A549 (cell line): ENCODE measurements around the gene ESYT2. TPM values are rescaled to one million over a fixed set of nuclear protein-coding genes. Genes with fewer than 3 reads are reported as not detected.

ENCODE experiments used
- ATAC-seq, 2 experiments: fragments of 200-7000 bp in 1 of 2; fragments of >200 bp in 1 of 2; cut with Nextera tagmentation in 1 of 2; cut with Tn5 transposase in 1 of 2; 3 replicates each; pipeline versions ENCODE4 v1.8.0 to v1.9.1; 2018 to 2020; ENCODE audit warnings: mild to moderate bottlenecking in 1 of 2, moderate library complexity in 1 of 2
- CTCF ChIA-PET: fragments of 300-600 bp; sonication (Branson Sonifier 250); formaldehyde crosslinking; extraction: SDS; loops from one replicate; lab custom pipeline; 2021; ENCODE audit warnings: antibody characterized with exemption, inconsistent platforms; lab: Yijun Ruan, JAX
- POLR2A ChIA-PET: fragments of 350-600 bp; formaldehyde crosslinking; extraction: SDS; loops from one replicate; lab custom pipeline; 2021; ENCODE audit warnings: antibody characterized with exemption, inconsistent platforms; lab: Yijun Ruan, JAX
- DNase-seq, 2 experiments: peaks; one replicate each; pipeline versions ENCODE4 v3.0.0 to v3.0.0-alpha.2; 2011 to 2016; ENCODE audit warnings: low read depth in 1 of 2, low spot score in 1 of 2
- FAIRE-seq: peaks from 2 replicates; lab custom pipeline; 2011; peaks lifted over from hg19 to GRCh38; lab: Jason Lieb, UNC
- H3K27ac ChIP-seq, 2 experiments: fragments of >200 bp; sonication (Bioruptor Twin); formaldehyde crosslinking; 3 replicates each; pipeline ENCODE4 v1.5.1; 2016 to 2017
- H3K4me1 ChIP-seq: fragments of >200 bp; sonication (Bioruptor Twin); formaldehyde crosslinking; 3 replicates; pipeline ENCODE4 v1.6.1; 2016
- H3K4me2 ChIP-seq: fragments of >200 bp; sonication (Bioruptor Twin); formaldehyde crosslinking; 3 replicates; pipeline ENCODE4 v1.6.1; 2016
- H3K4me3 ChIP-seq: fragments of >200 bp; sonication (Bioruptor Twin); formaldehyde crosslinking; 3 replicates; pipeline ENCODE4 v1.5.1; 2016
- H3K9me3 ChIP-seq: fragments of >200 bp; sonication (Bioruptor Twin); formaldehyde crosslinking; 3 replicates; pipeline ENCODE4 v1.6.1; 2016
- ATOH8 ChIP-seq: fragments of 250-450 bp; sonication (Bioruptor Pico); IDR thresholded peaks from 2 replicates; pipeline ENCODE4 v1.5.0; 2020; ENCODE audit warnings: low read depth, mild to moderate bottlenecking, moderate library complexity
- BHLHE40 ChIP-seq: IDR thresholded peaks from 2 replicates; pipeline ENCODE4 v1.6.1; 2012; ENCODE audit warnings: low read depth, low read length, inconsistent platforms
- CBX2 ChIP-seq: fragments of 200-600 bp; sonication (generic); IDR thresholded peaks from 2 replicates; pipeline ENCODE4 v1.6.1; 2016; ENCODE audit warnings: low read depth, mild to moderate bottlenecking, borderline replicate concordance
- CHD2 ChIP-seq: fragments of 150-350 bp; IDR thresholded peaks from 2 replicates; pipeline ENCODE4 v1.6.1; 2014; ENCODE audit warnings: low read length; ENCODE audit not compliant: partially characterized antibody
- CHD4 ChIP-seq: fragments of 200-600 bp; sonication (generic); IDR thresholded peaks from 2 replicates; pipeline ENCODE4 v1.6.1; 2016; ENCODE audit warnings: antibody characterized with exemption, mild to moderate bottlenecking, borderline replicate concordance
- ESRRA ChIP-seq: fragments of 150-350 bp; IDR thresholded peaks from 2 replicates; pipeline ENCODE4 v1.6.1; 2014; ENCODE audit warnings: mild to moderate bottlenecking, low read length, borderline replicate concordance
- FOSB ChIP-seq: fragments of 250-450 bp; sonication (Bioruptor Pico); IDR thresholded peaks from 2 replicates; pipeline ENCODE4 v1.5.0; 2020; ENCODE audit warnings: mild to moderate bottlenecking, moderate library complexity
- FOXS1 ChIP-seq: fragments of 250-450 bp; sonication (Bioruptor Pico); IDR thresholded peaks from 2 replicates; pipeline ENCODE4 v1.5.0; 2020; ENCODE audit warnings: mild to moderate bottlenecking, moderate library complexity
- HMGXB4 ChIP-seq: fragments of 250-450 bp; sonication (Bioruptor Pico); IDR thresholded peaks from 2 replicates; pipeline ENCODE4 v1.5.0; 2021; ENCODE audit warnings: mild to moderate bottlenecking, moderate library complexity, borderline replicate concordance
- HOXB5 ChIP-seq: fragments of 250-450 bp; sonication (Bioruptor Pico); IDR thresholded peaks from 2 replicates; pipeline ENCODE4 v1.5.0; 2020; ENCODE audit warnings: mild to moderate bottlenecking, moderate library complexity
- KDM1A ChIP-seq: fragments of 200-600 bp; sonication (generic); IDR thresholded peaks from 2 replicates; pipeline ENCODE4 v1.6.1; 2016; ENCODE audit warnings: low read depth, mild to moderate bottlenecking
- MAZ ChIP-seq: fragments of 150-350 bp; IDR thresholded peaks from 2 replicates; pipeline ENCODE4 v1.6.1; 2014; ENCODE audit warnings: antibody characterized with exemption, low read depth, low read length, borderline replicate concordance
- MYC ChIP-seq: IDR thresholded peaks from 2 replicates; pipeline ENCODE4 v1.6.1; 2012; ENCODE audit warnings: mild to moderate bottlenecking, inconsistent platforms, low read length, improper control_type of control experiment, borderline replicate concordance
- NFE2L2 ChIP-seq: fragments of 150-350 bp; conservative IDR thresholded peaks from 2 replicates; pipeline ENCODE4 v1.6.1; 2014; ENCODE audit warnings: low read length
- PBX3 ChIP-seq: IDR thresholded peaks from 2 replicates; pipeline ENCODE4 v1.6.1; 2012
- POLR2A ChIP-seq: IDR thresholded peaks from 2 replicates; pipeline ENCODE4 v1.6.1; 2012; ENCODE audit warnings: mild to moderate bottlenecking, low read length
- RFX5 ChIP-seq: fragments of 450-650 bp; IDR thresholded peaks from 2 replicates; pipeline ENCODE4 v1.7.1; 2014; ENCODE audit warnings: antibody characterized with exemption, mild to moderate bottlenecking, moderate library complexity
- SMC3 ChIP-seq: fragments of >200 bp; sonication (Bioruptor Twin); formaldehyde crosslinking; IDR thresholded peaks from 3 replicates; pipeline ENCODE4 v1.6.1; 2018; ENCODE audit warnings: inconsistent platforms
- ZNF302 ChIP-seq: fragments of 250-450 bp; sonication (Bioruptor Pico); IDR thresholded peaks from 2 replicates; pipeline ENCODE4 v1.9.0; 2021; ENCODE audit warnings: inconsistent platforms, mild to moderate bottlenecking, moderate library complexity
- ZSCAN20 ChIP-seq: fragments of 250-450 bp; sonication (Bioruptor Pico); IDR thresholded peaks from 2 replicates; pipeline ENCODE4 v1.8.0; 2022; ENCODE audit warnings: mild to moderate bottlenecking, moderate library complexity
- WGBS: methylation state at CpG from one replicate; pipeline ENCODE4 v1.1.6; 2017; ENCODE audit errors: missing lambda C conversion rate; 5-methylcytosine and 5-hydroxymethylcytosine counted together
- polyA plus RNA-seq, 4 experiments: library from polyadenylated mRNA; depleted of rRNA in 3 of 4; stranded (reverse); fragments of >200 nt; fragmentation: RNase III in 1 of 4; extraction: RNeasy Plus Mini Kit Qiagen cat#74134 plus additional on column Dnase treatment in 1 of 4; gene quantifications; 2 replicates in 3 of 4; 3 replicates in 1 of 4; pipeline ENCODE4 v1.2.3, GENCODE V29; 2011 to 2017
- TF ChIP-seq, protein P1 (sequence below): fragments of 150-350 bp; IDR thresholded peaks from 2 replicates; pipeline ENCODE4 v1.6.1; 2014; ENCODE audit warnings: low read depth, mild to moderate bottlenecking, low read length
- TF ChIP-seq, protein P2 (sequence below): fragments of >200 bp; sonication (Bioruptor Twin); formaldehyde crosslinking; IDR thresholded peaks from 3 replicates; pipeline ENCODE4 v1.6.1; 2016
- TF ChIP-seq, protein P3 (sequence below): fragments of 450-650 bp; IDR thresholded peaks from 2 replicates; pipeline ENCODE4 v1.6.1; 2014; ENCODE audit warnings: antibody characterized with exemption

Gene ESYT2
- polyA plus RNA-seq, 2 of the 4 experiments (the other 2 are of a cell fraction) = 45.8 to 77.0 TPM

- TF ChIP-seq HMGXB4 (CRISPR knock-in tag) (no peak), MYC (no peak), ATOH8 (CRISPR knock-in tag) (no peak), ZNF302 (CRISPR knock-in tag) (no peak), CBX2 (no peak), CHD2 (no peak), NFE2L2 (no peak)
- TF ChIP-seq, protein P1, sequence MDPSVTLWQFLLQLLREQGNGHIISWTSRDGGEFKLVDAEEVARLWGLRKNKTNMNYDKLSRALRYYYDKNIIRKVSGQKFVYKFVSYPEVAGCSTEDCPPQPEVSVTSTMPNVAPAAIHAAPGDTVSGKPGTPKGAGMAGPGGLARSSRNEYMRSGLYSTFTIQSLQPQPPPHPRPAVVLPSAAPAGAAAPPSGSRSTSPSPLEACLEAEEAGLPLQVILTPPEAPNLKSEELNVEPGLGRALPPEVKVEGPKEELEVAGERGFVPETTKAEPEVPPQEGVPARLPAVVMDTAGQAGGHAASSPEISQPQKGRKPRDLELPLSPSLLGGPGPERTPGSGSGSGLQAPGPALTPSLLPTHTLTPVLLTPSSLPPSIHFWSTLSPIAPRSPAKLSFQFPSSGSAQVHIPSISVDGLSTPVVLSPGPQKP = no peak
- TF ChIP-seq, protein P2, sequence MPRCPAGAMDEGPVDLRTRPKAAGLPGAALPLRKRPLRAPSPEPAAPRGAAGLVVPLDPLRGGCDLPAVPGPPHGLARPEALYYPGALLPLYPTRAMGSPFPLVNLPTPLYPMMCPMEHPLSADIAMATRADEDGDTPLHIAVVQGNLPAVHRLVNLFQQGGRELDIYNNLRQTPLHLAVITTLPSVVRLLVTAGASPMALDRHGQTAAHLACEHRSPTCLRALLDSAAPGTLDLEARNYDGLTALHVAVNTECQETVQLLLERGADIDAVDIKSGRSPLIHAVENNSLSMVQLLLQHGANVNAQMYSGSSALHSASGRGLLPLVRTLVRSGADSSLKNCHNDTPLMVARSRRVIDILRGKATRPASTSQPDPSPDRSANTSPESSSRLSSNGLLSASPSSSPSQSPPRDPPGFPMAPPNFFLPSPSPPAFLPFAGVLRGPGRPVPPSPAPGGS = no peak
Measured at GRCh38 chr7:158746957-158747356, 82.4 kb downstream of the ESYT2 start (continued).

- DNase-seq (no peak), ATAC-seq (no peak), FAIRE-seq (no peak)
- POLR2A ChIA-PET = no interaction called here
- 91% methylated on average over 10 of the region's 10 CpGs for WGBS
- no peak overlapping the region for H3K27ac ChIP-seq
- no peak overlapping the region for H3K4me3 ChIP-seq
- no peak overlapping the region for H3K4me2 ChIP-seq
- TF ChIP-seq RFX5 (no peak), ZSCAN20 (no peak), FOXS1 (CRISPR knock-in tag) (no peak), BHLHE40 (no peak), SMC3 (no peak), FOSB (CRISPR knock-in tag) (no peak), HOXB5 (CRISPR knock-in tag) (no peak), MAZ (no peak)
- TF ChIP-seq, protein P1 = no peak
- no peaks in the 10 kb centered on the region for H3K9me3 ChIP-seq
- H3K4me1 ChIP-seq = peaks cover 20% of the 10 kb centered on the region
- CTCF ChIA-PET = interaction anchor here (1.2 to 1.7 kb wide), 4 partner anchors 11 to 39 kb away, joined by 3 to 5 read pairs (median 5); no protein-coding TSS in a partner anchor
Measured at GRCh38 chr7:158745057-158745715, 84.1 kb downstream of the ESYT2 start.

DNA sequence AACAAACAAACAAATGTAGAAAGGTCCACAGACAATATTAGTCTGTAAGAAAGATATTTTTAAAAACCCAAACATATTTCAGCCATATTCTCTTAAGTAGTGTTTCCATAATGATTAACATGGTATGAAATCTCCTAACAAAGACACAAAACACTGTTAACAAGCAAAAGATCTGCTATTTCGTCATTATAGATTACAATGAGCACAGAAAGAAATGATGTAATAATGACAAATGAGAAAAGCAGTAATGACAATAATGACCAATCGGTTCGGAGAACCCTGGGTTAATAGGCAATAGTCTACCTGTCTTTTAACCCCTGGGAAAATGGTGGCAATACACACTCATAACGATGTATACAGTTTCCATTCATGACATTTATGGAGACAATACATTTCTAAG is 85.2 kb downstream of the ESYT2 start:
- no peak overlapping the region for H3K4me2 ChIP-seq
- peaks cover 28% of the 10 kb centered on the region for H3K4me1 ChIP-seq
- POLR2A ChIA-PET = no interaction called here
- TF ChIP-seq, protein P3, sequence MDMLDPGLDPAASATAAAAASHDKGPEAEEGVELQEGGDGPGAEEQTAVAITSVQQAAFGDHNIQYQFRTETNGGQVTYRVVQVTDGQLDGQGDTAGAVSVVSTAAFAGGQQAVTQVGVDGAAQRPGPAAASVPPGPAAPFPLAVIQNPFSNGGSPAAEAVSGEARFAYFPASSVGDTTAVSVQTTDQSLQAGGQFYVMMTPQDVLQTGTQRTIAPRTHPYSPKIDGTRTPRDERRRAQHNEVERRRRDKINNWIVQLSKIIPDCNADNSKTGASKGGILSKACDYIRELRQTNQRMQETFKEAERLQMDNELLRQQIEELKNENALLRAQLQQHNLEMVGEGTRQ = no peak
- TF ChIP-seq RFX5 = no peak
- no peak for TF ChIP-seq POLR2A
- TF ChIP-seq ESRRA = no peak
- TF ChIP-seq ZSCAN20 = no peak
- no peak for TF ChIP-seq SMC3
- TF ChIP-seq CHD4 = no peak
- no peak for TF ChIP-seq PBX3
- no peak for TF ChIP-seq NFE2L2
- TF ChIP-seq KDM1A = no peak
- TF ChIP-seq, all 56 proteins: peak for 0
- WGBS = 77% methylated on average over 4 of the region's 4 CpGs
- ATAC-seq (no peak), DNase-seq (no peak), FAIRE-seq (no peak)
- CTCF ChIA-PET = interaction anchor here (1.1 kb wide), 1 partner anchor 142 kb away, joined by 3 read pairs; no protein-coding TSS in a partner anchor
- Histone ChIP-seq H3K27ac (no peak overlapping the region), H3K4me3 (no peak overlapping the region), H3K9me3 (no peaks in the 10 kb centered on the region)
